Measurements from ENCODE around the gene MMP12.

- TF ChIP-seq POLR2A (IDR thresholded peaks at IDR 0.05; ENCODE audit: low read depth, low read length) (no peak), CTCF (IDR thresholded peaks at IDR 0.05; ENCODE audit: extremely low read depth in 1 of 2, insufficient read depth in 1 of 2, low read depth in 1 of 2, low read length in 2 of 2) (no peak), EZH2 (IDR thresholded peaks at IDR 0.05; ENCODE audit: borderline replicate concordance, low read depth, low read length, severe bottlenecking) (no peak)
Measured at GRCh38 chr11:102836290-102836875, 38.4 kb downstream of the MMP12 start.
